HepG2 (cell line): ENCODE data around the gene ORC2. TPM values are rescaled to one million over a fixed set of nuclear protein-coding genes. Genes with fewer than 3 reads are reported as not detected.

Experiments used
- ATAC-seq: fragments of 200-7000 bp; cut with Tn5 transposase; 3 replicates; pipeline ENCODE4 v1.9.1; 2020; ENCODE audit warnings: mild to moderate bottlenecking, moderate library complexity
- BruUV-seq: library from RNA; stranded (reverse); fragments of 400-500 nt; replicated peaks from 2 replicates; lab custom pipeline; 2021; lab: Mats Ljungman, UMichigan
- CTCF ChIA-PET: fragments of 300-600 bp; formaldehyde crosslinking; extraction: SDS; loops from one replicate; lab custom pipeline; 2021; ENCODE audit warnings: low total read pairs, inconsistent platforms, low intra/inter-chr PET ratio; lab: Yijun Ruan, JAX
- POLR2A ChIA-PET: fragments of 350-600 bp; sonication (Branson Sonifier 250); formaldehyde crosslinking; loops from one replicate; lab custom pipeline; 2020; ENCODE audit warnings: antibody characterized with exemption, inconsistent platforms; lab: Yijun Ruan, JAX
- DNase-seq: peaks from one replicate; pipeline ENCODE4 v3.0.0-alpha.2; 2015; ENCODE audit warnings: low spot score
- FAIRE-seq: peaks from 3 replicates; lab custom pipeline; 2011; peaks lifted over from hg19 to GRCh38; lab: Jason Lieb, UNC
- H2AFZ ChIP-seq: one replicate; pipeline ENCODE4 v1.6.1; 2011; ENCODE audit warnings: low read length, inconsistent platforms
- H3K27ac ChIP-seq: fragments of 300-600 bp; 3 replicates; pipeline ENCODE4 v1.8.0; 2011; ENCODE audit warnings: mixed run types, mild to moderate bottlenecking, mixed read lengths, low read length, inconsistent platforms; ENCODE audit not compliant: insufficient read depth; ENCODE audit errors: extremely low read length
- H3K27me3 ChIP-seq, 2 experiments: fragments of 200-600 bp in 1 of 2; 2 replicates in 1 of 2; 3 replicates in 1 of 2; pipeline versions ENCODE4 v1.6.0 to v1.8.0; 2011; ENCODE audit warnings: low read length in 2 of 2, mild to moderate bottlenecking in 2 of 2, moderate library complexity in 2 of 2, inconsistent platforms in 1 of 2; ENCODE audit not compliant: insufficient read depth in 2 of 2, control insufficient read depth in 1 of 2
- H3K36me3 ChIP-seq, 2 experiments: fragments of 200-600 bp in 1 of 2; replicated peaks in 1 of 2; 2 replicates in 1 of 2; 3 replicates in 1 of 2; pipeline versions ENCODE4 v1.5.1 to v1.8.0; 2011; ENCODE audit warnings: low read length in 2 of 2, inconsistent platforms in 1 of 2; ENCODE audit not compliant: insufficient read depth in 2 of 2, control insufficient read depth in 1 of 2
- H3K4me1 ChIP-seq: 2 replicates; pipeline ENCODE4 v1.5.1; 2012; ENCODE audit warnings: low read length, inconsistent platforms; ENCODE audit not compliant: insufficient read depth
- H3K4me2 ChIP-seq: 2 replicates; pipeline ENCODE4 v1.6.0; 2011; ENCODE audit warnings: low read depth, low read length, inconsistent platforms
- H3K4me3 ChIP-seq, 3 experiments: fragments of 200-600 bp in 1 of 3; sonication (generic), shearing (Covaris generic) in 1 of 3; replicated peaks in 1 of 3; 2 replicates each; pipeline ENCODE4 v1.5.1; 2011 to 2016; ENCODE audit warnings: low read length in 3 of 3, inconsistent platforms in 2 of 3, low read depth in 2 of 3, mild to moderate bottlenecking in 2 of 3, control low read depth in 1 of 3, mixed read lengths in 1 of 3; ENCODE audit not compliant: insufficient read depth in 1 of 3
- H3K79me2 ChIP-seq: one replicate; pipeline ENCODE4 v1.6.1; 2011; ENCODE audit warnings: low read length, inconsistent platforms; ENCODE audit not compliant: insufficient read depth
- H3K9ac ChIP-seq: 2 replicates; pipeline ENCODE4 v1.6.0; 2011; ENCODE audit warnings: mild to moderate bottlenecking, low read depth, low read length, inconsistent platforms; ENCODE audit not compliant: insufficient read depth
- H3K9me3 ChIP-seq: 2 replicates; pipeline ENCODE4 v1.5.1; 2012; ENCODE audit warnings: mild to moderate bottlenecking, low read length
- H4K20me1 ChIP-seq: 2 replicates; pipeline ENCODE4 v1.6.0; 2011; ENCODE audit warnings: inconsistent platforms, mild to moderate bottlenecking, low read length, moderate library complexity; ENCODE audit not compliant: insufficient read depth
- BHLHE40 ChIP-seq: IDR thresholded peaks from 2 replicates; pipeline ENCODE4 v1.6.1; 2011; ENCODE audit warnings: low read length, improper control_type of control experiment
- ESRRA ChIP-seq: sonication (generic); formaldehyde crosslinking; IDR thresholded peaks from 2 replicates; pipeline ENCODE4 v1.5.1; 2020; ENCODE audit warnings: mild to moderate bottlenecking, low read depth, missing genetic modification reagents
- HBP1 ChIP-seq: IDR thresholded peaks from 2 replicates; pipeline ENCODE4 v1.6.1; 2016; ENCODE audit warnings: low read depth, control low read depth
- KAT7 ChIP-seq: IDR thresholded peaks from 2 replicates; pipeline ENCODE4 v1.6.1; 2018; ENCODE audit warnings: borderline replicate concordance, missing compliant biosample characterization
- SP4 ChIP-seq: sonication (generic); formaldehyde crosslinking; IDR thresholded peaks from 2 replicates; pipeline ENCODE4 v1.8.1; 2023; ENCODE audit warnings: mild to moderate bottlenecking, missing genetic modification reagents
- SUZ12 ChIP-seq: fragments of 150-350 bp; IDR thresholded peaks from 2 replicates; pipeline ENCODE4 v1.6.1; 2014; ENCODE audit warnings: low read depth, low read length
- ZNF569 ChIP-seq: sonication (generic); formaldehyde crosslinking; IDR thresholded peaks from 2 replicates; pipeline ENCODE4 v1.5.0; 2020; ENCODE audit warnings: mild to moderate bottlenecking, missing genetic modification reagents, moderate library complexity, borderline replicate concordance
- WGBS: methylation state at CpG from one replicate; pipeline ENCODE4 v1.1.6; 2017; ENCODE audit warnings: low lambda C conversion rate; 5-methylcytosine and 5-hydroxymethylcytosine counted together
- in situ Hi-C: cut with HindIII; loops from 2 replicates; pipeline ENCODE4 v1.10.0; 2017; ENCODE audit warnings: low pct_unique_long_range_greater_than_20kb; ENCODE audit not compliant: extremely low pct_ligation_motif_present
- intact Hi-C: fragments of 100-400 bp; cut with micrococcal nuclease; formaldehyde crosslinking; loops from one replicate; pipeline ENCODE4 v1.10.0; 2022; ENCODE audit not compliant: unreplicated experiment
- polyA plus RNA-seq, 8 experiments: library from polyadenylated mRNA; depleted of rRNA in 3 of 8; stranded (reverse) in 7 of 8; unstranded in 1 of 8; fragments of >200 nt; fragmentation: Illumina TruSeq in 4 of 8; extraction: Trizol in 4 of 8; gene quantifications; 2 replicates each; pipeline versions ENCODE4 v1.2.1 to v1.2.3, GENCODE V29; 2011 to 2016; ENCODE audit warnings: low read depth in 4 of 8, missing spikeins in 1 of 8, mixed read lengths in 1 of 8; ENCODE audit not compliant: insufficient read depth in 1 of 8
- total RNA-seq, 5 experiments: library from RNA; depleted of rRNA; stranded (reverse); fragments of >200 nt; fragmentation: Illumina TruSeq; extraction: Trizol; gene quantifications; 2 replicates each; pipeline ENCODE4 v1.2.3, GENCODE V29; 2016; ENCODE audit warnings: low read depth in 1 of 5
- TF ChIP-seq, protein P1 (sequence below): sonication (generic); formaldehyde crosslinking; conservative IDR thresholded peaks from 2 replicates; pipeline ENCODE4 v1.8.0; 2022; ENCODE audit warnings: missing genetic modification reagents

Gene ORC2
- total and polyA plus RNA-seq, 2 of the 13 experiments (the other 11 are each of a cell fraction or from before 2014, with no cell fraction given): 19.3 to 73.5 TPM

DNA sequence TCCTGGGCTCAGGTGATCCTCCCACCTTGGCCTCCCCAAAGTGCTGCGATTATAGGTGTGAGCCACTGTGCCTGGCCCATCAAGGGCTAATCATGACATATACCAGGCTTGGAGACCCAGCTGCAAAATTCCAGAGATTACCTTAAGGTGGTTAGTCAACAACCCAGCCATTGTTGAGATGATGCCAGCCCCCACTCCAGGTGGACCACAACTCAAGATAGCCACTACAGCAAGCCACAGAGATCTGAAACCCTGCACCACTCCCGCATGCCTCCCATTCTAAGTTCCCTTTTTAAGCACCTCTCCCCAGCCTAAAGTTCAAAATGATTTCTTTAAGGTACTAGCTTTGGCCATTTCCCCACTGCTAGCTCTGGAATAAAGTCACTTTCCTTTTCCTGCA, 94.4 kb downstream of the ORC2 start:
- Histone ChIP-seq H3K9me3 (no peaks in the 10 kb centered on the region), H3K36me3 (peaks cover 10 to 19% of the 10 kb centered on the region in 2 experiments; a peak in 4 of 5 replicates), H4K20me1 (no peaks in the 10 kb centered on the region), H3K9ac (no peak overlapping the region), H3K27ac (no peak overlapping the region), H3K4me1 (peaks cover 29% of the 10 kb centered on the region), H2AFZ (no peak overlapping the region), H3K27me3 (no peaks in the 10 kb centered on the region; a peak in 1 of 5 replicates), H3K4me2 (no peak overlapping the region), H3K4me3 (no peak overlapping the region), H3K79me2 (peaks cover 5% of the 10 kb centered on the region)
- intact Hi-C loops: no loop called here
- ATAC-seq (no peak), FAIRE-seq (no peak), DNase-seq (no peak)
- 97% methylated on average over 2 of the region's 2 CpGs for WGBS
- no peak for TF ChIP-seq HBP1
- no peak for TF ChIP-seq SP4 (CRISPR knock-in tag)
- TF ChIP-seq SUZ12: no peak
- TF ChIP-seq KAT7 (CRISPR knock-in tag): no peak
- TF ChIP-seq BHLHE40: no peak
- TF ChIP-seq ZNF569 (CRISPR knock-in tag): no peak
- TF ChIP-seq ESRRA (CRISPR knock-in tag): no peak
- TF ChIP-seq, protein P1, sequence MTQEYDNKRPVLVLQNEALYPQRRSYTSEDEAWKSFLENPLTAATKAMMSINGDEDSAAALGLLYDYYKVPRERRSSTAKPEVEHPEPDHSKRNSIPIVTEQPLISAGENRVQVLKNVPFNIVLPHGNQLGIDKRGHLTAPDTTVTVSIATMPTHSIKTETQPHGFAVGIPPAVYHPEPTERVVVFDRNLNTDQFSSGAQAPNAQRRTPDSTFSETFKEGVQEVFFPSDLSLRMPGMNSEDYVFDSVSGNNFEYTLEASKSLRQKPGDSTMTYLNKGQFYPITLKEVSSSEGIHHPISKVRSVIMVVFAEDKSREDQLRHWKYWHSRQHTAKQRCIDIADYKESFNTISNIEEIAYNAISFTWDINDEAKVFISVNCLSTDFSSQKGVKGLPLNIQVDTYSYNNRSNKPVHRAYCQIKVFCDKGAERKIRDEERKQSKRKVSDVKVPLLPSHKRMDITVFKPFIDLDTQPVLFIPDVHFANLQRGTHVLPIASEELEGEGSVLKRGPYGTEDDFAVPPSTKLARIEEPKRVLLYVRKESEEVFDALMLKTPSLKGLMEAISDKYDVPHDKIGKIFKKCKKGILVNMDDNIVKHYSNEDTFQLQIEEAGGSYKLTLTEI (CRISPR knock-in tag): no peak
- BruUV-seq: no TSS peak
- ChIA-PET POLR2A (interaction anchor here (0.9 to 3.9 kb wide), 2 partner anchors 20 to 24 kb away, joined by 4 to 23 read pairs; partner anchors contain the start of genes NIF3L1 and PPIL3), CTCF (no interaction called here)
- in situ Hi-C loops: no loop called here
